Gastroesophageal sphincter (tissue), 3 donors: ENCODE measurements around the gene CNNM4.

ENCODE experiments used
- POLR2A ChIP-seq, 2 donors: fragments of 450-650 bp; IDR thresholded peaks; one replicate each; pipeline ENCODE4 v1.6.1; 2017; ENCODE audit warnings: antibody characterized with exemption in 2 of 2, mild to moderate bottlenecking in 2 of 2, moderate library complexity in 1 of 2
- TF ChIP-seq, protein P1 (sequence below), 4 experiments: fragments of 200-600 bp in 2 of 4; fragments of 450-650 bp in 2 of 4; sonication (generic) in 1 of 4; IDR thresholded peaks; one replicate each; pipeline ENCODE4 v1.5.1; 2017 to 2019; ENCODE audit warnings: antibody characterized with exemption in 4 of 4, mild to moderate bottlenecking in 2 of 4, moderate library complexity in 2 of 4

DNA sequence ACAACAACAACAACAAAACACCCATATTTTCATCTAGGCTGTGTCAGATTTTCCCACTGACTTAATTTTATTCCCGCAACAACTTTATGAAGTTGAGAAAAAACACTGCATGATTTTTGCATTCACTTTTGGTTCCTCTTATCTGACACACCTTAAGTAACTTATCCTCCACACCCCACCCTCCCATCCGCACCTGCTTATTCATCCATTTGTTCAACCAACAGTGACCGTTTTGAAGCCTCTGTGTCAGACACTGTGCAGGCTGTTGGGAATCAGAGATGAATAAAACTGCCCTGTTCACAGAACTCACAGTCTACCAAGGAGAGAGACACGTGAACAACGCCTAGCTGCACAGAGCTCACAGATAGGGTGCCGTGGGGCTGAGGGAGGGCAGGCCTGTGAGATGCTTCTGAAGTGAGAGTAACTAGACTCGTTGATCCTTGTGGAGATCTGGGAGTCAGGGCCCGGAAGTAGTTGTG lies 7.4 kb downstream of the CNNM4 start:
- TF ChIP-seq, protein P1, sequence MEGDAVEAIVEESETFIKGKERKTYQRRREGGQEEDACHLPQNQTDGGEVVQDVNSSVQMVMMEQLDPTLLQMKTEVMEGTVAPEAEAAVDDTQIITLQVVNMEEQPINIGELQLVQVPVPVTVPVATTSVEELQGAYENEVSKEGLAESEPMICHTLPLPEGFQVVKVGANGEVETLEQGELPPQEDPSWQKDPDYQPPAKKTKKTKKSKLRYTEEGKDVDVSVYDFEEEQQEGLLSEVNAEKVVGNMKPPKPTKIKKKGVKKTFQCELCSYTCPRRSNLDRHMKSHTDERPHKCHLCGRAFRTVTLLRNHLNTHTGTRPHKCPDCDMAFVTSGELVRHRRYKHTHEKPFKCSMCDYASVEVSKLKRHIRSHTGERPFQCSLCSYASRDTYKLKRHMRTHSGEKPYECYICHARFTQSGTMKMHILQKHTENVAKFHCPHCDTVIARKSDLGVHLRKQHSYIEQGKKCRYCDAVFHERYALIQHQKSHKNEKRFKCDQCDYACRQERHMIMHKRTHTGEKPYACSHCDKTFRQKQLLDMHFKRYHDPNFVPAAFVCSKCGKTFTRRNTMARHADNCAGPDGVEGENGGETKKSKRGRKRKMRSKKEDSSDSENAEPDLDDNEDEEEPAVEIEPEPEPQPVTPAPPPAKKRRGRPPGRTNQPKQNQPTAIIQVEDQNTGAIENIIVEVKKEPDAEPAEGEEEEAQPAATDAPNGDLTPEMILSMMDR (IDR thresholded peaks at IDR 0.05), result no peak
- no peak for TF ChIP-seq POLR2A (IDR thresholded peaks at IDR 0.05)
